Measurements from ENCODE around the gene C1orf210.

C1orf210 gene

DNA sequence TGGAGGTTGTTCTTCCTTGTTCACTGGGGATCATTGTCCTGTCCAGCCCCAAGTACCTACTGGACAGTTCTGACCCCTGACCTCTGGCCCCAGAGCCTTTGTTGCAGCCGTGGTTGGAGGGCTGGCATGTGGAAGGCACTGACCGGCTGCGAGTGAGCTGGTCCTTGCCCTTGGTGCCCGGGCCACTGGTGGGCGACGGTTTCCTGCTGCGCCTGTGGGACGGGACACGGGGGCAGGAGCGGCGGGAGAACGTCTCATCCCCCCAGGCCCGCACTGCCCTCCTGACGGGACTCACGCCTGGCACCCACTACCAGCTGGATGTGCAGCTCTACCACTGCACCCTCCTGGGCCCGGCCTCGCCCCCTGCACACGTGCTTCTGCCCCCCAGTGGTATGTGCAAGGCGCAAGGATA is 26.8 kb upstream of the C1orf210 start:
- DNase-seq, result no peak

DNA sequence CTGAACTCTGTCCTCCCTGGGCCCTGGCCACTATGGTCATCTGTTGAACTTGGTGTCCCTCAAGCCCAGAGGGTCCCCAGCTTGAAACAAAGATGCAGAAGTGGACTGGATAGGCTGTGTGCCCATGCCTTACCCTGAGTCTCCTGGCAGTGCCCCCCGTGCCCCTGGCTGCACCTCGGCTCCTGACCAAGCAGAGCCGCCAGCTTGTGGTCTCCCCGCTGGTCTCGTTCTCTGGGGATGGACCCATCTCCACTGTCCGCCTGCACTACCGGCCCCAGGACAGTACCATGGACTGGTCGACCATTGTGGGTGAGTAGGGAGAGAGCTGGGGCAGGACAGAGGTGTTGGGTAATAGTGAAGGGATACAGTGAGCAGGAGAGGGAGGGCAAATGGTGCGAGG is 26.1 kb upstream of the C1orf210 start:
- no peak for DNase-seq

DNA sequence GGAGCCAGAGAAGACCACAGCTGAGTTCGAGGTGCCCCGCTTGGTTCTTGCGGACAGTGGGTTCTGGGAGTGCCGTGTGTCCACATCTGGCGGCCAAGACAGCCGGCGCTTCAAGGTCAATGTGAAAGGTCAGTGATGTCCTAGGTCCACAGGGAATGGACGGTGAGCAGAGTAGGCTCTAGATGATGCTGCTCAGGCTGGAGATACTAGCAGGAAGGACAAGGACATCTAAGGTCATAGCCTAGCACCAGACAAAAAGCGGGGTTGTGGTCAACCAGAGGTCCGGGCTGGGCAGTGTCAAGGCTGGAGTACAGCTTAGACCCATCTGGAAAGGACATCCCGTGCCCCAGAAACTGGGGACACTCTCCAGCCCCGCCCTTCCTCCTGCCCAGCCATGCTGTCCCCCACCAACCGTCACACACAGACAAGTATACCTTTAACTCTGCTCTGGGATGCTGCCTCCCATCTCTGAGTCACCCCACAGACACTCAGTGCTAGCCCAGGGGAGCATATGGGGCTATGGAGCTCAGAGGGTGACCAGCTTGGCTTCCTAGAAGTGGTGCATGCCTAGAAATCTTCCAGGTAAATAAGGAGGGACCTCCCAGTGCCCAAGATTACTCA is 24.1 kb upstream of the C1orf210 start:
- no peak for DNase-seq

DNA sequence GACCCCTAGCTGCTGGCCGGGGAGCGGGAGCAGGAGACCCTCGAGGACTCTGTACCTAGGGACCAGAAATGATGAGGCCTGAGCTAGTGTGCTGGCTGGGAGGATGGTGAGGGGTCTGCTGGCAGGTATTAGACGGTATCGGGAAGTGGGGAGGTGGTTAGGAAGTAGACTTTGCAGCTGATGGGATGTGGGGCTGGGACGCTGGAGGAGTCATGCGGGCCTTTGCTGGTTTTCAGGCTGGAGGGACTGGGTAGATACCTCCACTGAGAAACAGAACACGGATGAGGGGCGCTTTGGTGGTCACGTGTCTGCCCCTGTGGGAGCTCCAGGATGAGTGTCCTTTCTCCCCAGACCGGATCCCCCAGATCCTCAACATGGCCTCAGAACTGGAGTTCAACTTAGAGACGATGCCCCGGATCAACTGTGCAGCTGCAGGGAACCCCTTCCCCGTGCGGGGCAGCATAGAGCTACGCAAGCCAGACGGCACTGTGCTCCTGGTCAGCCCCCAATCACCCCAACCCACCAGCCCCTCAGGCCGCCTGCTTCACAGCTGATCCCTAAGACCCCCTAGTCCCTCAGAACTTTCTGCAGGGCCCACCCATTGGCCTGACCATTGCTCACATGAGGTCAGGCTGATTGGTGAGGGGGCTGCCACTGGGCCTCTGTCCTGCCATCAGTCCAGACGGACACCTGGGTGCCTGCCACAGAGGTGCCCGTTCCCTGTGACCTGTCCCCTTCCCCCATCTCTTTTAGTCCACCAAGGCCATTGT is 23.4 kb upstream of the C1orf210 start:
- no peak for DNase-seq

DNA sequence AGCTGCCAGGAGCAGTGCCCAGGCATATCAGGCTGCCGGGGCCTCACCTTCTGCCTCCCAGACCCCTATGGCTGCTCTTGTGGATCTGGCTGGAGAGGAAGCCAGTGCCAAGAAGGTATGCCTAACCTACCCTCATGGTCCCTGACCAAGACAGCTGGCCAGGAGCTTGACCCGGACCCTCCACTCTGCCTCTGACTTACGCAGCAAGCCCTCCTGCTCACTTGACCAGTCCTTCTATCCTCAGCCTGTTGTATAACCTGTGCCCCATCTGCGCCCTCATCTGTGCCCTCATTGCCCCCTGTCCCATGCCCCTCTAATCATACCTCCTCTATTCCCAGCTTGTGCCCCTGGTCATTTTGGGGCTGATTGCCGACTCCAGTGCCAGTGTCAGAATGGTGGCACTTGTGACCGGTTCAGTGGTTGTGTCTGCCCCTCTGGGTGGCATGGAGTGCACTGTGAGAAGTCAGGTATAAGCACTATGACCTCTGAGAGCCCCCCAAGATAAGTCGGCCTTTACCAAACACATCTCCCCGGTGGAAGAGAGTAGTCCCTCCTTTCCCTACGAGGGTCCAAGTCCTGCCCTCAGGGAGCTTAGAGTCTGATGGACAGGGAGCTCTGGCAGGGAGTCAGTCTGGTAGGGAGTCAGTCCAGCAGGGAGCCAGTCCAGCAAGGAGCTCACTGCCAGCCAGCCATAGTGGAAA is 22.2 kb upstream of the C1orf210 start:
- DNase-seq, result no peak

DNA sequence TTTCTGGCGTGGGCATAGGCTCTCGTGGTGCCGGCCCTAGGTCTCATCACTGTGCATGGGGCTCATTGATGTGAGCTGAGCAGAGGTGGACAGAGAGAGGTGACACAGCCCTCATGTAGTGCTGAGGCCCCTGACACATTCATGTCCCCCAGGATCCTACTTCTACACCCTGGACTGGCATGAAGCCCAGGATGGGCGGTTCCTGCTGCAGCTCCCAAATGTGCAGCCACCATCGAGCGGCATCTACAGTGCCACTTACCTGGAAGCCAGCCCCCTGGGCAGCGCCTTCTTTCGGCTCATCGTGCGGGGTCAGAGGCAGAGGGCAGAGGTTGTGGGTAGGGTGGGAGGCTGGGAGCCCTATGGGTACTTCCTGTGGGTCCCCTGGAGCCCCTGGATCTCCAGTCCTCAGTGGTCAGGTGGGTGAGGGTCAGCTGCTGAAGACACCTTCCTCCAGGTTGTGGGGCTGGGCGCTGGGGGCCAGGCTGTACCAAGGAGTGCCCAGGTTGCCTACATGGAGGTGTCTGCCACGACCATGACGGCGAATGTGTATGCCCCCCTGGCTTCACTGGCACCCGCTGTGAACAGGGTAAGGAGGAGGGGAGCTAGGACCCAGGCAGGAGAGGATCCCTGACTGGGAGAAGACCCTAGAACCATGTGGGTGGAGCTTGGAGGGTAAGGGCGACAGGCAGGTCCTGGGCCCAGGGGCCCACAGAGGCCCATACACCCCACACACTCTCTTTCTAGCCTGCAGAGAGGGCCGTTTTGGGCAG is 21.5 kb upstream of the C1orf210 start:
- DNase-seq, result no peak

DNA sequence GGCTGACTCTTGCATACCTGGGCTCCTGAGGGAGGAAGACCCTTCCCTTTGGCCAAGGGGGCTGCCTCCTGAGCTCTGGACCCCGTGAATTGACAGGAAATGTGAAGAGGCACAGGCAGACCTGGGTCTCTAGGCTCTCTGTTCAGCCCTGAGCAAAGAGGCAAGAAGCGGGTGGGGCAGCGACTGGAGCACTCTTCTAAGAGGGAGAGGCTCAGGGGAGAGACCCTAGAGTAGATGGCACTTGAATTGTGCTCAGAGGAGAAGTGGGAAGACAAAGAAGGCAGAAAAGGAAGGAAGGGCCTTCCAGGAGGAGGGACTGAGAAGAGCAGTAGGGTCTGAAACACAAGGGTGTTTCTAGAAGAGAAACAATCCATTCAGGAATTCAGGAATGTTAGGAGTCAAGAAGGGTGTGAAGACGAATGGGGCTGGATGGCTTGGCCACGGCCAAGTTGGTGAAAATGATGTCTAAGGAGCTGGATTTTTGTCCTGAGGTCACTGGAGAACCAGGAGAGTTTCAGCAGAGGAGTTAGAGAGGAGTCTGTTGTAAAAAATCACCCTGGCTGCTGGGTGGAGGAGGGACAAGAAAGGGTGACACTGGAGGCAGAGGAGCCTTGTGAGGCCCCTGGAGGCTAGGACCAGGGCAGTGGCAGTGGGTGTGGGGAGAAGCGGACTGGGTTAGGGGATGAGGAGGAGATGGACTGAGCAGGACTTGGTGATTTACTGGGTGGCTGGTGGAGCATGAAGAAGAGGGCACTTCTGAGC is 20.7 kb upstream of the C1orf210 start:
- no peak for DNase-seq

DNA sequence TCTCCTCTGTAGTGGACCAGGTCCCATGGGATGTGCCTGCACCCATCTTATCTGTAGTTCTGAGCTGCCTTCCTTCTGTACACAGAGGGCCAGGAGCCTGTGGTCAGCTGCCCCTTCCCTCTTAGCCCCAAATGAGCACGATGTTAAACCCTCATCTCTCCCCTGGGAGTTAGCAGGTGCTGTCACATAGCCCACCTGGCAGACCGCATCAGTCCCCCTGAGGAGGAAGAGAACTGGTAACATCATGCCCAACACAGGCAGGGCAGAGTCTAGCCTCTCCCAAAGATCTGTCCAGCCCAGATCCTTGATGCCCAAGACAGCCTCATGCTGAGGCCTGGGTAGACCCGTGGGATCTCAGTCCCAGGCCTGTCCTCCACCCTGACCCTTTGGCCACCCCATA is 20.1 kb upstream of the C1orf210 start:
- DNase-seq, result no peak

DNA sequence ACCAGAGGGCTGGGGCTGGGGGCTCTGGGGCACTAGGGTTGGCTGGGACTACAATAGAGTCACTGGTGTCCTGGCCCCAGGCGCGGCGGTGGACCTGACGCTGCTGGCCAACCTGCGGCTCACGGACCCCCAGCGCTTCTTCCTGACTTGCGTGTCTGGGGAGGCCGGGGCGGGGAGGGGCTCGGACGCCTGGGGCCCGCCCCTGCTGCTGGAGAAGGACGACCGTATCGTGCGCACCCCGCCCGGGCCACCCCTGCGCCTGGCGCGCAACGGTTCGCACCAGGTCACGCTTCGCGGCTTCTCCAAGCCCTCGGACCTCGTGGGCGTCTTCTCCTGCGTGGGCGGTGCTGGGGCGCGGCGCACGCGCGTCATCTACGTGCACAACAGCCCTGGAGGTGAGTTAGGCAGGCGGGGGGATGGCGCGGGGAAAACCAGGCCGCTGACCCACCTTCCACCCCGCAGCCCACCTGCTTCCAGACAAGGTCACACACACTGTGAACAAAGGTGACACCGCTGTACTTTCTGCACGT is 19.5 kb upstream of the C1orf210 start:
- no peak for DNase-seq

DNA sequence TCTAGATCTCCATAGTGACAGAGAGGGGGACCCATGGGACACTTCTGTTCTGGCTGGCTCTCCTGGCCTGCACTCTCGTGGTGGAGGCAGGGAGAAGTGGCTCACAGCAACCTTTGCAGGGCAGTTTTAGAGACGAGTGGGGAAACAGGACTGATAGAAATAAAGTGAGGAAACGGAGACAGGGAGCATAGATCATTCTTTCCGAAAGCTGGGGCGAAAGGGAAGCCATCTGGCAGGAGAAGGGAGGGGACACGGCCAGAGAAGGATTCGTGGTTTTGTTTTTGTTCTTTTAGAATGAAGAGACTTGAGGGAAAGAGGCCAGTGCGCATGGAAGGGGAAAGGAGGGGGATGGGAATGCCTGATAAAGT is 18.9 kb upstream of the C1orf210 start:
- no peak for DNase-seq

DNA sequence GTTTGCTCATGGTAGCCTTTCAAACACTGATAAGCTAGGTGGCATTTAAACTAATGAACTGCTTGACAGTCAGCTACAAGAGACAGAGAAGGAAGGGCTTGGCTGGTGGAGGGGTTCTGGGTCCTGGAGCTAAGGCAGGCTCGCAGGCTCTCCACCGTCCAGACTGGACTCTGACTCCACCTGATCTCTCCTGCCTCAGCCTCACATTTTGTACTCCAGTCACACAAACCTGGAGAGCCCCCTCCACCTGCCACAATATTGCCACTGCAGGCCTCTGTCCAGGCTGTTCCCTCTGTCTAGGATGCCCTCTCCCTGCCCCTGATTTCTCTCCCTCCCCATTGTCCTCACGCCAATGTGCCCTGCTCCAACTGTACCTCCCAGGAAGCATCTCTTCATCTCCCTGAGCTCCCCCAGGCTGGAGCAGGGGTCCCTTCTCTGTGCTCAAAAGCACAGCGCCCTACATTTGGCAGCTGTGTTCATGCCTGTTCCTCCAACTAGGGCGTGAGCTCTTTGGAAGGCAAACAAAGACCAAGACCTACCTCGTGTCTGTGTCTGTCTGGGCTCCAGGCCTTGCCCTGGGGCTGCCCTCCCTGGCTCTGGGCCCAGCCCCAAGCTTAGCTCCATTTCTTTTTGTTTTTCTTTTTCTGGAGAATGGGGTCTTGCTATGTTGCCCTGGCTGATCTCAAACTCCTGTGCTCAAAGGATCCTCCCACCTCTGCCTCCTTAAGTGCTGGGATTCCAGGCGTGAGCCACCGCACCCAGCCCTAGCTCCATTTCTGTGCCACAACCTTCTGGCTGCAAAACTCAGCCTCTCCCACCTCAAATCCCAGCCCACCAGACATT is 18.3 kb upstream of the C1orf210 start:
- DNase-seq, result no peak

DNA sequence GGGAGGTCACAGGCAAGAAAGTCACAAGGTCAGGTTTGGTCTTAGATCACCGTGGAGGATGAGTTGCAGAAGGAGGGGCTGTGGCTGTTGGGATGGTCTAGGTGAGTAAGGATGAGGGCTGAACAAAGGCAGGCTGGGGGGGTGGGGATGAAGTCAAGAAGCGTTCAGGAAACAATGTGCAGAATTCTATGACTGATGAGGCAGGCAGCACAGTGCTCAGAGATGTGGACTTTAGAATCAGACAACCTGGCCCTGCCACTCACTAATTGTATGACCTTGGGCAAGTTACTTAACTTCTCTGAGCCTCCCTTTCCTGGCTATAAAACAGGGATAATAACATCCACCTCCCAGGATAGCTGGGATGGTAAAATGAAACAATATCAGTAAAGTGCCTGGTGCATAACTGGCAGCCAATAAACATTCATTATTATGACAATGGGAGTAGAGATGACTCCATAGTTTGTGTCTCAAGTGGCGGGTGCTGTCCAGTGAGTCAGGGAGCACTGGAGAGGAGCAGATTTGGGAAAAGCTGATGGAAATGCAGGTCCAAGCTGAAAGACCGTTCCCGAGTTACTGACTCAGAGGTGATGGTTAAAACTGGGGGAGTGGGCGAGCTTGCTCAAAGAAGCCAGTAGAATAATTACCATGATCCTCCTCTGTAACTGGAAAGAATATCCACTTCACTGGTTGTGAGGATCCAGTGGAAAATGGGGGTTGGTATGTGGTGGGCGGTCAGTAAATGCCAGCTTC is 17.5 kb upstream of the C1orf210 start:
- no peak for DNase-seq

DNA sequence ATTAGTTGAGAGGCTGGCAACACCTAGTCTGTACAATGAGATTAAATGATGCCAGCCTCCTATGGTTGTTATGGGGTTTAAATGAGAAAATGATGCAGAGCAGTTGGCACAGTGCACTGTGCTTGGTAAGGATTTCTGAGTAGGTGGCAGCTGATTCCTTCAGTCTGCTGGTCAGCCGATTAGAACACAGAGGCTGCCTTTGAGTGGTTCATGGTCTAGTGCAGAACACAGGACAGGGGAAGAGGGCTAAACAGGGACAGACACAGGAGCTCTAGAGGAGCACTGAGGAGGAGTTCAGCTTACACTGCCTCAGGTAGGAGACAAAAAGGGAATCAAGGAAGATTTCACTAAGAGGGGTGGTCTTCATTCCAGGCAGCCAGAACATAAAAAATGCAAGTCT is 16.8 kb upstream of the C1orf210 start:
- no peak for DNase-seq

DNA sequence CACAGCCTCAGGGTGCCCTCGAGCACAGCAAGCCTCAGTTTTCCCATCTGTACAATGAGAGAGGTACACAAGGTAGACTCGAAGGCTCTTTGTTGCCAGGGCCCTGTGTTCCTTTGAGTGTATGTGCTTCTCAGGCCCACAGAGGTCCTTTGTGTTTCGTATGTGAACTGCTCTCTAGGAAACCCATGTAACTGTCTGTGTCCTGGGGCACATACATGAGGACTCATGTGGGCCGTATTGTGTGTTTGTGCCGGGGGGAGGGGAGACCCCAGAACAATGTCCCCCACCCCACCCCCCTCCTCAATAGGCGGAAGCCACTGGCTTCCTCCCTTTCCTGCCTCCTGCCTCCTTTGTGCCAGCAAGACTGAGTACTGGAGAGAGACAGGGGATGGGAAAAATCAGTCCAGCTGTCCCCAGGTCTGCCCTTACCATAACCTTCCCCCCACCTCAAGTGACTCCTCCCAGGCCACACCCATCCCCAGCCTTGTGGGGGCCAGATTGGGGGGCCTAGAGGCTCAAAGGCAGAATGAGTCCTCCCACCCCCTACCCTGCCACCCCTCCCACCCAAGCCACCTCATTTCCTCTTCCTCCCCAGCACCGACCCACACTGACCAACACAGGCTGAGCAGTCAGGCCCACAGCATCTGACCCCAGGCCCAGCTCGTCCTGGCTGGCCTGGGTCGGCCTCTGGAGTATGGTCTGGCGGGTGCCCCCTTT is 15.2 kb upstream of the C1orf210 start, which contains the start of gene TIE1:
Gene TIE1, plus strand, starts transcription at position 605 of the 717 bp plus-strand sequence. Its CDS starts 90 bp downstream, at position 695.
- DNase-seq, result no peak

DNA sequence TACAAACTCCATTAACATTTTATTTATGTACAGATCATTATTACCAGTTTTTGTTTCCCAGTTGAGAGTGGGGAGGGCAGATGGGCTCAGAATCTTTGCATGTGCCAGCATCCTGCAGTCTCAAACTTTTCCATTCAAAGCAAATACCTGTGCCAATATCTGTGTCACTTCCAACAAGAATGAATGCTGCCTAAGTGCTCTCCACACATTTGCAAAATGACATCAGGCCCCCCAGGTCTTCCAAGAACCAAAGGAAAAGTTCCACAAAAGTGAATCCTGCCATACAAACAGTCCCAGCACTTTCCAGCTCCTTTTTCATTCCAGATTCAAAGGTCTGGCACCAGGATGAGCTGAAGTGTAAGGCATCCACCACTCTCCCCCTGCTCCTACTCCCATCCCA is 13.7 kb upstream of the C1orf210 start:
- DNase-seq, result no peak

DNA sequence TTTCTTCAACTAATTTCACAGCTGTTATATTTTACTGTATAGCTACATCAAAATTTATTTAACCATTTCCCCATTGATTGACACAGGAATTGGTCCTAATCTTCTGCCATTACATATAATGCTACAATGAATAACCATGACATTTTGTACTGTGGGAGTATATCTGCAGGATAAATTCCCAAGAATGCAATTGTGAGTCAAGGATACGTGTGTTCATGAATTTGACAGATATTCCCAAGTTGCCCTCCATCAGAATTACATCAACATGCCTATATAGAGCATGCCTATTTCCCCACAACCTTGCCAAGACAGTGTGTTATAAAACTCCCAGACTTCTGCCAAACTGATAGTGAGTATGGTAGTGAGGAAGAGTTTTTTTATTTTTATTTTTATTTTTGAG is 12.7 kb upstream of the C1orf210 start:
- DNase-seq, result no peak

DNA sequence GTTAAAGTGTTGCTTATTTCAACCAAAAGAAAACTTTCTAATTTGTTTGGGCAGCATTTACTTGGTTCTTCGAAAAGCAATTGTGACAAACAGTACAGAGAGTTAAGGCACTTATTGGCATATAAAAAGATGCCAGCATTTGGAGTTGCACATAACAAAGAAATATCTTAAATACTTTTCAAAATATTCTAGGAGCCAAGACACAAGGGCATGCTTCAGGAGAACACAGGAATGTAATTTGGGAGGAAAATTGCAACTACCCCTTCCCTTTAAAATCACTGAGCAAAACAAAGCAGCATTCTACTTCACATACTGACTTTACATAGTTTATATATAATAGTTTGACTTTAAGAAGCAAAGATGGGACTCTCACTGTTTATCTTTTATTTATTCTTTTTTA is 10.8 kb upstream of the C1orf210 start:
- DNase-seq, result no peak

DNA sequence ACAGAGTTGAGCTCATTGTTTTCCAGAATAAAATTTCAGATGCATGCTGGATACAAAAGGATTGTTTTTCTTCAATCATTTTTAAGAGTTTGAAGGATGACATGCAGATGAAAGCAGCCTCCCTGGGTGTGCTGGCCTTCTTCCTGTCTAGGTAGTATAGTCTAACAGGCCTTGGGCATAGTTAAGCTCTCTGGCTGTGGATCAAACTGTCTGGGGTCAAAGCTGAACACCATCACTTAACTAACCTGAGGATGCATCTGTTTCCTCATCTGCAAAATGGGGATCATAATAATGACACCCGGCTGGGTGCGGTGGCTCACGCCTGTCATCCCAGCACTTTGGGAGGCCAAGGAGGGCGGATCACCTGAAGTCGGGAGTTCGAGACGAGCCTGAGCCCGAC is 9.4 kb upstream of the C1orf210 start:
- DNase-seq, result no peak

DNA sequence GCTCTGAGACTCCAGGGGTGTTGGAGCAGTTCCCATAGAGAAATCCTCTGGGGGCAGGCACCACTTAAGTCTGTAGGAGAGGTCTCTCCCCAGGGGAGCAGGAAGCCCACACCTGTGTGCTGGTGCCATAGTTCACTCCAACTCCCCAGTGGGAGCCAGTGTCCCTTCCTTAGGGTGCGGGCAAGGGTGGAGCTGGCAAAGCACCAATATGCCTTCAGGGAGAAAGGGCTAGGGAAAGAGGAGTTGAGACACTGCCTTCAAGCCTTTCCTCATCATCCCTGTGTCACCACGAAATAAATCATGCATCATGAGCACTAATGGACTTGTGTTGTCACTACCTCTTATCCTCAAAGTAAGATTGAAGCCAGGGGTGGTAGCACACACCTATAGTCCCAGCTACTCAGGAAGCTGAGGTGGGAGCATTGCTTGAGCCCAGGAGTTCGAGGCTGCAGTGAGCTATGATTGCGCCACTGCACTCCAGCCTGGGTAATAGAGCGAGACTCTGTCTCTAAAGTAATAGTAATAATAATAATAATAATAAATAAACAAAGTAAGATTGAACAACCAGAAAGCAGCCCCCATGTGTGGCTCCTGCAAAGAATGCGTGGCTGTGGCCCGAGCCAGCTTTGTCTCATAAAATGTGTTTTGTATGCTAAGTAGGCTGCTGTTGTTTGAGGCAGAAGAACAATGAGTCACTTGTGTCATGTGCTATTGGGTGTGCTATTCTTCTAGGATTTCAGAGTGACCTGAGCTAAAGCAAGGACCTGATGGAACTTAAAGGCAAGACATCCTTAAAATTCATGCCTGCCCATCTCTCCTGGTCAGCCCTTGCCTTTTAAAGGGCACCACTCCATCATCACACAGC is 8.7 kb upstream of the C1orf210 start:
- no peak for DNase-seq

Measured in T-helper 9 cell (primary cell).